HCT116 (cell line): Measurements from ENCODE around the gene MOB4.

Experiments used
- FOSL1 ChIP-seq: IDR thresholded peaks from 2 replicates; pipeline ENCODE4 v1.6.1; 2012; ENCODE audit warnings: low read depth
- SP1 ChIP-seq: IDR thresholded peaks from 2 replicates; pipeline ENCODE4 v1.6.1; 2012; ENCODE audit warnings: low read depth
- TF ChIP-seq, protein P1 (sequence below): IDR thresholded peaks from 2 replicates; pipeline ENCODE4 v1.6.1; 2012; ENCODE audit warnings: low read depth
- TF ChIP-seq, protein P2 (sequence below), 3 experiments: fragments of 200-600 bp in 1 of 3; sonication (generic) in 1 of 3; IDR thresholded peaks in 2 of 3; conservative IDR thresholded peaks in 1 of 3; 2 replicates each; pipeline ENCODE4 v1.5.1; 2012 to 2017; ENCODE audit warnings: low read depth in 2 of 3, low read length in 2 of 3, antibody characterized with exemption in 1 of 3, borderline replicate concordance in 1 of 3, control low read depth in 1 of 3, mild to moderate bottlenecking in 1 of 3, mixed read lengths in 1 of 3, mixed run types in 1 of 3, moderate library complexity in 1 of 3; ENCODE audit not compliant: insufficient read depth in 1 of 3
- TF ChIP-seq, protein P3 (sequence below): IDR thresholded peaks from 2 replicates; pipeline ENCODE4 v1.6.1; 2011; ENCODE audit warnings: mild to moderate bottlenecking, low read length, moderate library complexity; ENCODE audit not compliant: insufficient replicate concordance; ENCODE audit errors: extremely low read depth

DNA sequence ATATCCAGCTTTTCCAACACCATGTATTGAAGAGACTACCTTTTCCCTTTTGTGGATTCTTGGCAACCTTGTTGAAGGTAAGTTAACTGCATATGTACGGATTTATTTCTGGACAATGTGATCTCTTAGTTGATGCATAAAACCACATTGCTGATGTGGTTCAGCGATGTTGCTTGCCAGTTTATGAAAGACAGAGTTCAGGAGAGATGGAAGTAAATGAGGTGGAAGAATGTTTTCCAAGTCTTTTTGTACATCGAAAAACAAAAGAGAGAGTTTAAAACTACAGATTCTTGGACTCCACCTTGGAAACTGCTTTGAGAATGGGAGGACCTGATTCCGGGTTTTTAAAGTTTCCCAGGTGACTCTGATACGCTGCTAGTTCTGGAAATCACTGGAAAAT lies 43.8 kb downstream of the MOB4 start:
- TF ChIP-seq SP1: no peak
- TF ChIP-seq, protein P1, sequence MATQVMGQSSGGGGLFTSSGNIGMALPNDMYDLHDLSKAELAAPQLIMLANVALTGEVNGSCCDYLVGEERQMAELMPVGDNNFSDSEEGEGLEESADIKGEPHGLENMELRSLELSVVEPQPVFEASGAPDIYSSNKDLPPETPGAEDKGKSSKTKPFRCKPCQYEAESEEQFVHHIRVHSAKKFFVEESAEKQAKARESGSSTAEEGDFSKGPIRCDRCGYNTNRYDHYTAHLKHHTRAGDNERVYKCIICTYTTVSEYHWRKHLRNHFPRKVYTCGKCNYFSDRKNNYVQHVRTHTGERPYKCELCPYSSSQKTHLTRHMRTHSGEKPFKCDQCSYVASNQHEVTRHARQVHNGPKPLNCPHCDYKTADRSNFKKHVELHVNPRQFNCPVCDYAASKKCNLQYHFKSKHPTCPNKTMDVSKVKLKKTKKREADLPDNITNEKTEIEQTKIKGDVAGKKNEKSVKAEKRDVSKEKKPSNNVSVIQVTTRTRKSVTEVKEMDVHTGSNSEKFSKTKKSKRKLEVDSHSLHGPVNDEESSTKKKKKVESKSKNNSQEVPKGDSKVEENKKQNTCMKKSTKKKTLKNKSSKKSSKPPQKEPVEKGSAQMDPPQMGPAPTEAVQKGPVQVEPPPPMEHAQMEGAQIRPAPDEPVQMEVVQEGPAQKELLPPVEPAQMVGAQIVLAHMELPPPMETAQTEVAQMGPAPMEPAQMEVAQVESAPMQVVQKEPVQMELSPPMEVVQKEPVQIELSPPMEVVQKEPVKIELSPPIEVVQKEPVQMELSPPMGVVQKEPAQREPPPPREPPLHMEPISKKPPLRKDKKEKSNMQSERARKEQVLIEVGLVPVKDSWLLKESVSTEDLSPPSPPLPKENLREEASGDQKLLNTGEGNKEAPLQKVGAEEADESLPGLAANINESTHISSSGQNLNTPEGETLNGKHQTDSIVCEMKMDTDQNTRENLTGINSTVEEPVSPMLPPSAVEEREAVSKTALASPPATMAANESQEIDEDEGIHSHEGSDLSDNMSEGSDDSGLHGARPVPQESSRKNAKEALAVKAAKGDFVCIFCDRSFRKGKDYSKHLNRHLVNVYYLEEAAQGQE: no peak
- TF ChIP-seq, protein P2, sequence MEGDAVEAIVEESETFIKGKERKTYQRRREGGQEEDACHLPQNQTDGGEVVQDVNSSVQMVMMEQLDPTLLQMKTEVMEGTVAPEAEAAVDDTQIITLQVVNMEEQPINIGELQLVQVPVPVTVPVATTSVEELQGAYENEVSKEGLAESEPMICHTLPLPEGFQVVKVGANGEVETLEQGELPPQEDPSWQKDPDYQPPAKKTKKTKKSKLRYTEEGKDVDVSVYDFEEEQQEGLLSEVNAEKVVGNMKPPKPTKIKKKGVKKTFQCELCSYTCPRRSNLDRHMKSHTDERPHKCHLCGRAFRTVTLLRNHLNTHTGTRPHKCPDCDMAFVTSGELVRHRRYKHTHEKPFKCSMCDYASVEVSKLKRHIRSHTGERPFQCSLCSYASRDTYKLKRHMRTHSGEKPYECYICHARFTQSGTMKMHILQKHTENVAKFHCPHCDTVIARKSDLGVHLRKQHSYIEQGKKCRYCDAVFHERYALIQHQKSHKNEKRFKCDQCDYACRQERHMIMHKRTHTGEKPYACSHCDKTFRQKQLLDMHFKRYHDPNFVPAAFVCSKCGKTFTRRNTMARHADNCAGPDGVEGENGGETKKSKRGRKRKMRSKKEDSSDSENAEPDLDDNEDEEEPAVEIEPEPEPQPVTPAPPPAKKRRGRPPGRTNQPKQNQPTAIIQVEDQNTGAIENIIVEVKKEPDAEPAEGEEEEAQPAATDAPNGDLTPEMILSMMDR (IDR thresholded peaks at IDR 0.05 in 2 of 3, conservative IDR thresholded peaks at IDR 0.05 in 1 of 3; ENCODE audit: borderline replicate concordance in 1 of 3, insufficient read depth in 1 of 3, low read depth in 2 of 3, low read length in 2 of 3): no peak
- TF ChIP-seq FOSL1: no peak
- TF ChIP-seq, protein P3, sequence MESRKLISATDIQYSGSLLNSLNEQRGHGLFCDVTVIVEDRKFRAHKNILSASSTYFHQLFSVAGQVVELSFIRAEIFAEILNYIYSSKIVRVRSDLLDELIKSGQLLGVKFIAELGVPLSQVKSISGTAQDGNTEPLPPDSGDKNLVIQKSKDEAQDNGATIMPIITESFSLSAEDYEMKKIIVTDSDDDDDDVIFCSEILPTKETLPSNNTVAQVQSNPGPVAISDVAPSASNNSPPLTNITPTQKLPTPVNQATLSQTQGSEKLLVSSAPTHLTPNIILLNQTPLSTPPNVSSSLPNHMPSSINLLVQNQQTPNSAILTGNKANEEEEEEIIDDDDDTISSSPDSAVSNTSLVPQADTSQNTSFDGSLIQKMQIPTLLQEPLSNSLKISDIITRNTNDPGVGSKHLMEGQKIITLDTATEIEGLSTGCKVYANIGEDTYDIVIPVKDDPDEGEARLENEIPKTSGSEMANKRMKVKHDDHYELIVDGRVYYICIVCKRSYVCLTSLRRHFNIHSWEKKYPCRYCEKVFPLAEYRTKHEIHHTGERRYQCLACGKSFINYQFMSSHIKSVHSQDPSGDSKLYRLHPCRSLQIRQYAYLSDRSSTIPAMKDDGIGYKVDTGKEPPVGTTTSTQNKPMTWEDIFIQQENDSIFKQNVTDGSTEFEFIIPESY: no peak
